T-helper 1 cell treated with Interleukin-12 subunit alpha and Interleukin-12 subunit beta and Interleukin-4 antibody, amounts not matched to agents 30 ng/mL and 1 ng/mL, for 36 hours (primary cell): ENCODE data around the gene BUD13. TPM values are rescaled to one million over a fixed set of nuclear protein-coding genes. Genes with fewer than 3 reads are reported as not detected.

Experiments
- intact Hi-C: fragments of 100-400 bp; cut with micrococcal nuclease; formaldehyde crosslinking; loops from one replicate; pipeline ENCODE4 v1.15.1; 2024
- total RNA-seq: library from RNA; stranded (reverse); gene quantifications from 2 replicates; pipeline ENCODE4 v1.2.3, GENCODE V29; 2022

BUD13 gene
- total RNA-seq, 1 donor from 2014 or later: 26.4 TPM

DNA sequence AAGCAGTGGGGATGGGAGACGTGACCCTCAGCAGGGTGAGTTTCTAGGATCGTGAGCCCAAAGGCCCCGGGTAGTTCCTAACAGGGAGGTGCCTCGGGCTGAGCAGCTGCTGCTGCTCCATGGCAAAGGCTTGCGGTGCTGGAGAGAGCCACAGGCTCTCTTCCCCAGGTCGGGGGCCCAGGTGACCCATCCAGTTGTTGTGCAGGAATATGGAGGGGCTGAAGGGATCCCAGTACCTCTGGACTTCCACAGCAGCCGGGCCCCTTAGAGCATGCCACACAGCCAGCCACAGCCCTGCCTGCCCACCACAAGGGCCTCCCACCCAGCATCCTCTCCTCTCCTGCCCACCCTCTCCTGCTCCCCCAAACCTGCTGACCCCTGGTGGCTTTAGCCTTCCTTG lies 49.3 kb downstream of the BUD13 start:
- intact Hi-C loops: no loop called here

DNA sequence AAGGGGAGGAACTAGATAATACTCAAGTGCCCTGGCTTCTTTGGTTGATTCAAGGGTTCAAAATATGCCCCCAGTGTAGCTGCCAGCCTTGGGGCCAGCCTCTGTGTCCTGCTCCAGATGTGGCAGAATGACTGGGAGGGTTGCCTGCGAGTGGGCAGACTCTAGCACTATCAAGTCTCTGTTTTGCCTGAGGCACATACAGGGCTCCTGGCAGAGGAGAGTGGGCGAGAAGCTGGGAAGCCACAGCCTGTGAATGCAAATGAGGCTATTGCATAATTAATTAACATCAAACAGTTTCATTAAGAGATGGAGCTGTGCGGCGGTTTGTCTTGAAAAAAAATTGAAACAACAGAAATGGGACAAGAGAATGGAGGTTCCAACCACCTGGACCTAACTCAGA lies 50.8 kb downstream of the BUD13 start:
- intact Hi-C loops: no loop called here

DNA sequence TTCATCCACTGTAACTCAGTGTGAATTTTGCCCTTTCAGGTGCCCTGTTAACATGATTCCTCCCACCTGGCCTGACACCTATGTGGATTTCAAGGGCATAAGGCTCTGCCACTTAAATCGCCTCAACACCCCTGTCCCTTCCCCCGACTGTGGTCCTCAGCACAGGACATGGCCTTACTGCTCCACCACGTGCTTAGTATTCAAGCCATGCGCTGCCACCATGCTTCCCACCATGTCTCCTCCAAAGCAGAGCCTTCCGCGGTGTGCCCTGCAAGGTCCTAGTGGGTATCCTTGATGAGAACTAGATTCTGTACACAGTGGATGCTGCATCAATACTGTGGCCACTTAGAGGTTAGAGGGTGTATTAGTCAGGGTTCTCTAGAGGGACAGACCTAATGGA lies 51.9 kb downstream of the BUD13 start:
- intact Hi-C loops: no loop called here

DNA sequence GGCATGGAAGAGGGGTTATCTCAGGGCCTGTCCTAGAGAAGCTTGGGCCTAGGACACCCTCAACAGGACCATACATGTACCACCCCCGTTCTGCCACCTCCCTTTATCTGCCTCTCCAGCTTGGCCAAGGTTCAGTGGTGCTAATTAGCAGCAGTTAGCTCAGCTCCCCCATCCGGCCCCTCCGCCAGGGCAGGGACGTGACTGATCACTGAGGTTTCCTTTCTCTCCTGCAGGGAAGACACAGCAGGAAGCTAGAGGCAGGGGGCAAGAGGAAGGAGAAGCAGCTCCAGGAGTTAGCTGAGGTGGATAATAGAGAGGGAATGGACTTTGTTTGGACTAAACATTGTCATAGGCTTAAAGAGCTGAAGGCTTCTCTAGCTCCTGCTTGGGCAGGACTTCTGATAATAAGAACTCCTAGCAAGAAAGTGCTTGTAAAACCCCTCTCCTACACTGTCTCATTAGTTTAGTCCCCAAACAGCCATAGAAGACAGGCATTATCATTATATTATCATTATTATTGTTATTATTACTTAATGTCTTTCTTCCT lies 53.8 kb downstream of the BUD13 start:
- intact Hi-C loops: no loop called here

DNA sequence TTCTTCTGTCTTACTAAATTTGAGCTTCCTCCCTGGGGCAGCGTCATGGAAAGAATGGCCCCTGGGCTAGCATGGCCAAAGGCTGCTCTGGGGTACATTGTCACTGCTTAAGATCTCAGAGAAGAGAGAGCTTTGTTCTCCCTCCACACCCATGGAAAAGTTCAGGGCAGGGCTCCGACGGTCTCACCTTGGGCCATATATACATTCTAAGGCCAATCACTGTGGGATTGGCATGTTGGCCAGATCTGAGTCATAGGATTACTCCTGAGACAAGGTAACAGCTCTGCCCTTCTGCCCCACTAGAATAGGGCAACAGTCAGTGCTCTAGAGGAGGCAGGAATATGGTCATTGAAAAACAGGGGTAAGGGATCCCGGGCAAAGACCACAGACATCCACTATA lies 56.2 kb downstream of the BUD13 start:
- intact Hi-C loops: no loop called here

DNA sequence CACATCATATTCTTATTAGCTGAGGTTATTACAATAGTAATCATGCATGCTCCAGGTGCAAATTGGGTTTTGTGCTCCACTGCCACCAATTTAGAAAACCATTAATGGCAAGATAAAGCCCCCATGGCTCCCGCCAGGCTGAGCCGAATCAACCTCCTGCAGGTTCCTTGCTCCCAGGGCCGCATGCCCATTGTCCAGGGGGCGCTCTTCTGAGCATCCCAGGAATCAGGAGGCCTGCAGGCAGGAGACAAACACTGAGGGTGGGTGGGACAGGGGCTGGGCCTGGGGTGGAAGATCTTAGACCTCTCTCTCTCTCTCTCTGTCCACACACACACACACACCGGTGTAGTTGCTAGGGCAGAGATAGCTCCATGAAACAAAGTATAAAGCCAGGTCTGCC lies 57.4 kb downstream of the BUD13 start:
- intact Hi-C loops: no loop called here

DNA sequence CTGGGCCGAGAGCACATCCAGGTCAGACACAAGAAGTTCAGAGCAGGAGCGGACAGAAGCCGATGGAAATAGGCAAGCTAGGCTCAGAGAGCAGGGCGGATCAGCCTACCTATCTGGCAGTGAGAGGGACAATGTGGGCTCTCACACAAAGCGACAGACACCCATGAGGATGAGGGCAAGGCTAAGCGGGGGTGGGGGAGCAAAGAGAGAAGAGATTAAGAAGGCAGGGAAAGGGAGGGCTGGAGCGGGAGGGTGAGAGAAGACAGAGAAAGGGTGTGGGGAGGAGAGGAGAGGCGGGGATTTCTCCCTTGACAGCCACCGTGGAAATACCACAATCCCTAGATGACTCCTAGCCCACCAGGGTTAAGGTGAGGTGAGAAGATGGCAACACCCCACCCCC lies 57.9 kb downstream of the BUD13 start:
- intact Hi-C loops: no loop called here

DNA sequence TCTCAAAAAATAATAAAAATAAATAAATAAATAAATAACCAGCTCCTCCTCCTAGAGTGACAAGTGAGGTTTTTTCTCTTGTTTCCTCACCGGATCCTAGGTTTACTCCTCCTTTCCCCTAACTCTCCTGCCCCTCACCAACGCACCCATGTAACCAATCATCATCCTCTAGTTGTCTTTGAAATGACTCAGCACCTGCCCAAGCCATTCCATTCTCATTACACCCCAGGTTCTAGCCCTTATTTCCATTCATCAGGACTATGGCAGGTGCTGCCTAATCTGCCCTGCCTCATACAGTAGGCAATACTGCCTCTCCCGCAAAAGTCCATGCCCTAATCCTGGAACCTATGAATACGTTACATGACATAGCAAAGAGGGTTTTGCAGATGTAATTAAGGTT lies 60.4 kb downstream of the BUD13 start:
- intact Hi-C loops: no loop called here

DNA sequence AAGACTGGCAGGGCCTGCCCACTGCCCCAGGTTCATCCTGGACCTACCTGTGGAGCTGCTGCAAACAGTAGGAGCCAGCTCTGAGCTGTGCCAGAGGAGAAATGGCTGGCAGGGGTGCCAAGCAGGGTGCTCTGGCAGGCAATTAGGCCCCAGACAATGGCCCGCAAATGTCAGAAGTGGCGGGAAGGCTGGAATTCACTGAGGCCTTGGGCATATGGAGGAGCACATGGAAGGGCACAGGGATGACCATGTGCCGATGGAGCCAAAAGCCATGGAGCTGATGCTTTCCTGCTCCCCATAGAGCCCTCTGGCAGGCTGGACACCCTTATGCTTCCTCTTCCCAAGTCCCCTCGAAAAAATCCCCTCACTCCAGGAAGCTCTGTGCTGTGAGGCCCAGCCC lies 62.0 kb downstream of the BUD13 start:
- intact Hi-C loops: no loop called here

DNA sequence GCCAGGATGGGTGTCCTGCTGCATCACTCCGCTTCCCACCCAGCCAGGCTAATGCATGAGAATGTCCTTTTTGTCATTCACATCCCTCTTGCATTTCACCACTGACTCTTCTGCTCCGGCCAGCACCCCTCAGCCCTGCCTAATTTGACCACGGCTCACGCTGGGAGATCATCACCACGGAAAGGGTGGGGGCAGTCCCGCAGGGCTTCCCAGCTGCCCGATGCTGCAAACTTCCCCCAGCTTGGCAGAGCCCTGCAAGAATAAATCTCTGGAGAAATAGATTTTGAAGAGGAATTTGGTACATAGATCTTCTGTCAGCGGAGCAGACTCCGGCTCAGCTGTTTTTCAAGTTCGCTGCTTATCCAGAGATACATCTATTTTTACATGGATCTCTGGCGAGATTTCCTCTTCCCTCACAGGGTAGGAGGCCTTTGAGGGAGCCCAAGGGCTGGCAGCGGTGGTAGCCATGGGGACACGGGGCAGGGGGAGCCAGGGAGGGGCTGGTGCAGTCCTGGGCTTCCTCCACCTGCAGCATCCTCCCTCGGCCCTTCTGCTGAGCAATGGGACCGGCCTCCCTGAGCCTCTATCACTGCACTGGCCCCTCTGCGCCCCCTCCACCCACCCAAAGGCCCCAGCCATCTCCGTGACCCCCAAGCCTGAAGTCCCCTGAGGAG lies 62.6 kb downstream of the BUD13 start:
- intact Hi-C loops: no loop called here

DNA sequence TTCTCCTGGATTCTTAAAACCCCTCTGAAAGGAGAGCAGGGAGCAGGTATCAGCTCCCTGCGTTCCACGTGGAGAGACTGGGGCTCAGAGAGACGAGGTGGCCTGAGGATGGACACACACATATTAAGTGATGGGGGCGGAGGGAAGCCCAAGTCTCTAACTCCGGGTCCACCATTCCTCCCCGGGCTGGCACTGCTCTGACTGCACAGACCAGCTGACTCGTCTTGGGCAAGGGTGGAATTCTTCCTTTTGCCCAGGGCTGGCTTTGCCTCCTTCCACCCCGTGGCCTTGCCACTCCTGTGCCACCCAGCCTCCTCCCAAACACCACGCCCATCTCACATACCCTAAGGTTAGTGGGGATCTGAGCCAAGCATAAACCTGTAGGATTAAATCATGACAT lies 65.0 kb downstream of the BUD13 start:
- intact Hi-C loops: no loop called here

DNA sequence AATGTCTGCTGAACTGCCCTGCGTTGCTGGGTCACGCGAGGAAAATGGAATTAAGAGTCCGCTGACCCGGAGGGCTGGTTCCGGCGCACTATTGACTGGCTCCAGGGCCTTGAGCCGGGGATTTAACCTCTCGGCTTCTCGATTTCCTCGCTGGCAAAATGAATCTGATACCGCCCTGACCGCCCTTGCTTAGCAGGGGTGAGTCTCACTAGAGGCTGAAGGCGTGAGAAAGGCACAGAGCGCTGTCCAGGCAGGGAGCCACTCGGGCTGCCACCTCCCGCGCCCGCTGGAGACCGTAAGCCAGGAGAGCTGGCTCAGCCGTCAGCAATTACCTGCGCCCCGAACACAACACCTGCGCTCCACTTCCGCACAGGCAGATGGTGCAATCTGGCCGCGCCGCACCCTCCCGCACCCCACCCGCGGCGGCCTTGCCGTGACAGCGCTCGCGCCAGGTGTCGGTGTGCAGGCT lies 65.6 kb downstream of the BUD13 start:
- intact Hi-C loops: no loop called here

DNA sequence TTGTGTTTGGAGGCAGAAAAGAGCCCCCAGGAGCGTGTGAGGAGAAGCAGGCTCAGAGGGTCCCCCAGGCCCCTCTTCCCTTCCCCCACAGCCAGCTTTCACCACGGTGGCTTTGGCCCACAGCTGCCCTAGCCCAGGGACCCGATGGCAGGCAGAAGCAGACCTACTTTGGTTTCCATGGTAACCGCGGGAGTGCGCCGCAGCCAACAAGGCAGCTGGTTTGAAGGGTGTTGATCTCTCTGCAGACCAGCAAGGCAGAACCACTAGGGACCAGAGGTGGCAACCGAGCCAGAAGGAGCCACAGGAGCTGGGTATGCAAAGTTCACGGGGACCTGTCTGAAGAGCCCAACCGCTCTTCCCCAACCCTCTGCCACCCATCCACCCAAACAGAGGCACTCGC lies 69.4 kb downstream of the BUD13 start:
- intact Hi-C loops: no loop called here

DNA sequence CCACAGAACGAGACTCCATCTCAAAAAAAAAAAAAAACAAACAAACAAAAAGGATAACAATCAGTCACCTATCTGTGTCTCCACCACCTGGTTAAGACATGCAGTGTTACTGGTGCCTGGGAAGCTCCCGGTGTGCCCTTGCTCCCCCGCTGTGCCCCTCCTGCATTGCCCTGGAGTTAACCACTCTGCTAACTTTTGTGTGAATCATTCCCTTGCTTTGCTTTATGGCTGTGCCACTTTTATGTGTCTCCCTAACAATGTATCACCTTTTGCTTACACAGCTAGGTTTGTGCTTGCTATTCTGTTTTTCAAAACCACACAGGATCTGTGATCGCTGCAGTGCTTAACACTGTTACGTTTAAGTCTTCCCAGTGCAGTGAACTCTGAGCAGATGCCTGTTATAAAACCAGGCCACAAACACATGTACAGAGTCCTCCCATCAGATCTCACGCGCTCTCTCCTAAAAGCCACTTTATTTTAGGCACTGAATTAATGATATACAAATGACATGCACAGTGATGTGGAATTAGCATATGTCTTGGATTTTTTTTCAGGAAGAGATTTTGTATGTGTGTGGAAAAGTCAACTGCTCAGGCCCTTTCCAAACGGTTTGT lies 69.9 kb downstream of the BUD13 start:
- intact Hi-C loops: no loop called here

DNA sequence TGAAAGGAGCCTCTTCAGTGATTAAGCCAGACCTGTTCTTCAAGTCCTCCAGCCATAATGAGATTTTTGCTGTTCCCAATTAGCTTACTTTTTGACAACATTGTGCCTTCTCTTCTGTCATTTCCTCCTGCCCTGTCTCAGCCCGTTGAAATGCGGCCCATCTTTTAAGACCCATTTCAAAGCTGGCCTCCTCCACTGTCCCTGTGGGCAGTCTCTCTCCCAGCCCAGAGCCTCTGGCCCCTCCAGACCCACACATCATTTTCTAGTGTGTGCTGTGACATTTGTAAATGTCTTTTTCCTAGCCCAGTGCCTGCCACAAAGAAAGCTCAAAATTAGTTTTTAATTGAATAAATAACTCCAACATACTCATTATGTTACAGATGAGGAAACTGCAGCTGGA lies 70.9 kb downstream of the BUD13 start:
- intact Hi-C loops: no loop called here

DNA sequence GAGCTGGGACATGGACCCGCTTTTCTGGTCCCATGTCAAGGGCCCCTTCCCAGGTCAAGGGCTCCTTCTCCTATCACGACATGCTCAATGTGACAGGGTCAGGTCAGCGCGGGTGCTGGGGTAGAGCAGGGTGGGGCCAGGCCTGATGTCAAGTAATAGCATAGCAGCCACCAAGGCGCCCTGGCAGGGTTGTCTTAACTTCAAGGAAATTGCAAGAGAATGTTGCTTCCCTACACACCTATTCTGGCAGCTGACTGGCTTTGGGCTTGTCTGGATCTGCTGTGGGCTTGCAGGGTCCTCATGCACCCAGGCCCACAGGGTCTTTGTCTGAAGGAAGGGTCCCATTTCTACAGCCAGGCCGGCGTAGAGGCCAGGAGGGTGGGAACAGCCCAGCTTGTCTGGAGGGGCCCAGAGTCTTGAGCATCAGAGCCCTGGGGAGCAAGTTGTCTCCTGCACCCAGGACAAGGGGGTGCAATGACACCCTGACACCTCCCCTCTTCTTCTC lies 71.4 kb downstream of the BUD13 start:
- intact Hi-C loops: no loop called here

DNA sequence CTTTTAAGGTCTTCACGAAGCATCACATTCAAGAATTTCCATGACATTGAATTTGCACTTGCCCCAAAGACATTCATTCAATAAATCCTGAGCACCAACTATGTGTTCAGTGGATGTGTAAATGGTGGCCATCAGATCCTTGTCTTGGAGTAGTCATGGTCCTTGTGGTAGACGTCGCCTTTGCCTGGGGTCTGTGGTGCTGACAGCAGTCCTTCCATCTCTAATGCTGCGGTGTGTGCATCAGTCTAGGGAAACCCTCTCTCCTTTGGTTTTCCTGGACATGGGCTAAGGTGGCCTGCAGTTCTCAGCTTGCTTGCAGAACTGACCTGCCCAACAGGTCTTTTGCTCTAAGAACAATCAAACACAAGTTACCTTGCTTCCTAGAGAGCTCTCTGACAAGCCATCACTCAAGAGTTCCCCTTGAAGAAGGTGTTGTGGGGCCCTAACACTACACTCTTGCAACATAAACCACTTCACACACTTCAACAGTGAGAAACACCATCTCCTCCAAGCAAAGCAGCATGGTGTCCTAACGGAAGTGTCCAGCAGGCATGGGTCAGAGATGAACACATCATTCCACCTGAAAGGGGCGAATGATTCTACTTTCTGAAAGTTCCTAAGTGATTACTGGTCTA lies 72.1 kb downstream of the BUD13 start:
- intact Hi-C loops: no loop called here

Other genes with a start within 250 kb of the BUD13 start
- 75.0 and 78.8 TPM in 2 replicates for gene ZPR1, start 15.0 kb upstream of the BUD13 start, total RNA-seq
- gene APOA5, start 18.9 kb upstream of the BUD13 start, total RNA-seq: not detected in 2 replicates
- not detected in 2 replicates for gene APOA4, start 50.3 kb upstream of the BUD13 start, total RNA-seq
- gene APOC3, start 56.9 kb upstream of the BUD13 start, total RNA-seq: not detected in 2 replicates
- gene APOA1, start 64.6 kb upstream of the BUD13 start, total RNA-seq: 0.17 and 0.32 TPM in 2 replicates